ENCODE results near the gene SLC25A26. TPM values are rescaled to one million over a fixed set of nuclear protein-coding genes. Genes with fewer than 3 reads are reported as not detected.

The SLC25A26 gene

Small RNA genes within 50 kb of the gene (small RNA-seq; reads per million reads assigned to genes)
- gene RN7SL482P (ENCODE audit: insufficient read depth), result not detected
- gene RNU6-787P (ENCODE audit: insufficient read depth), result not detected
